ENCODE measurements around the gene MLXIP.

The MLXIP gene

DNA sequence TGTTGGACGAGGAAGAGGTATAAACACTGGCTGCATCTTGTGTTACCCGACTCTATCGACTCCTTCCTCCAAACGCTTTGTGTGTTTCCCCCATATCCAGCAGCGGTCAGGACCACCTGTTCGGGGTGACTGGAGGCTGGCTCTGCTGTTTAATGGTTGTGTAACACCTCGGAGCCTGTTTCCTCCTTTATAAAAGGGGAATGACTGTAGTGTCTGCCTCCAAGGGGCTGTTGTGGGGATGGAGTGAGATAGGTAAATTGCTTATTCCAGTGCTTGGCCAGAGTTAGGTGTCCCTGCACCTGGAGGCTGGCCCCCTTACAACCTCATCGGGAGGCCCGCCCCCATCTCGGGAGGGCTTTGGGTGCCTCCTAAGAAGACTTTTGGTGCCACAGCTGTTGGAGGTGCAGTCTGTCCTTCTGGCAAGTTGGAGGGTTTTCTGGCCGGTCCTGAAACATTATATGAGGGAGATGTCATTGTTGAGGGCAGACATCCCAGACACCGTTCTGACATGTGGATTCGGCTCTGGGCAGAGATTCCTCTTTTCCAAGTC is 1.1 kb downstream of the MLXIP start:
- DNase-seq = peak in 1 of 2 experiments; percentile 17

DNA sequence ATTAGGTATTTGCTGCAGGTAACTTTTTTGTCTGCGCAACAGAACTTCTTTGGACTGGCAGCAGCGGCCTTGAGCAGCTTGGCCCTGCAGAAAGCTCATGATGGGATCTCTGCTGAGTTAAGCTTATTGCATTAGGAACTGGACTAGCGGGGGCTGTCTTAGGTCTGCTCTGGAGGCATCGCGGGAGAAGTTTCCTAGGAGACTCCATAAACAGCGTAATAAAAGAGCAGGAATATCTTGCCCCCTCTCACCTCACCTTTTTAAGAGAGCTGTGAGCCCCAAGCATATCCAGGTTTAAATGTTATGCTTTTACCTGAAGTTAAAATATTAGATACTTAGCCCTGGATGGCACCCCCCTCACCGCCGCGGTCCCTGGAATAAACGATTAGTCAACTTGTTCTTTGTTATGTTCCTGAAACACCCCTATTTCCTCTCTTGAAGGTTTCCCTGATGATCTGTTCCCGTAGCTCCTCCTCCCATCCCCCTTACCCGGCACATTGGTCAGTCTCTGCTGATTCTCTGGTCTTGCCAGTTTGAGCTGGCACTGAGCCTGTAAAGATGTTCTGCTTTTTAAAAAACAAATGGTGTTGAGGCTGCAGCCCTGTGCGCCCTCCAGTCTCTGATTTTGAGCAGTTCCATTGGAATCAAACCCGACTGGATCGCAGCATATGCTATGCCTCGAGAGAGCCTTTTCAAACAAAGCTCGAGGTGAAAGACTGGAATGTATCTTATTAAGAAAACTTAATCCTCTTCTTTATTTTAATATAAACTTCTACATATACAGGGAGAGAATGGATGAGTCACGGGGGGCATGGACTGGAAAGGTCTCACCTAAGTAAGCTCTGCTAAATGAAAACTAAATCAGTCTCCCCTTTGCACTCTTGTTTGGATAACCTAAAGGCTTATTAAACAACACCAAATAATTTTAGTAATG is 1.9 kb downstream of the MLXIP start:
- peak in 1 of 2 experiments; percentile 12 for DNase-seq

DNA sequence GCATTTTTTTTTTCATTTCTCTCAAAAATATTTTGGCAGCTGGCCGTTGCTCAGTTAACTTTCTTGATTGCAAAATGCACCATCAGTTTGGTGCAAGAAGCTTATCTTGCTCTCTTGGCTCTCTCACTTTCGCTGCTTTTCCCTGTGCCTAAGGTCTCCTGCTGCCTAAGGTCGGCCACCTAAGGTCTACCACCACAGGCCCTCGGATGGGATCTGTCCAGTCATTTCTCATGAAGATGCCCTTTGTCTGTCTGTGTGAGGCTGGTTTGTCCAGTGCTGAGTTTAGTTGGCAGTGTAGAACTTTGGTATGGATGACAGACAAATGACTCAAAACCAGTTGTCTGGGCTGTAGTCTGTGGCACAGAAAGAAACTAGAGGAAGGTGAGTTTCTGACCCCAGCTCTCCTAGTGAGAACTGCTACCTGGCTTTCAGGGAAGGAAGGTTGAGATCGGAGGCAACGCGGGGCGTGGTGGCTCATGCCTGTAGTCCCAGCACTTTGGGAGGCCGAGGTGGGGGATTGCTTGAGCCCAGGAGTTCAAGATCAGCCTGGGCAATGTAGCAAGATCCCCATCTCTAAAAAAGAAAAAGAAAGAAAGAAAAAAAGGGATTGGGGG is 2.6 kb downstream of the MLXIP start:
- DNase-seq = no peak

DNA sequence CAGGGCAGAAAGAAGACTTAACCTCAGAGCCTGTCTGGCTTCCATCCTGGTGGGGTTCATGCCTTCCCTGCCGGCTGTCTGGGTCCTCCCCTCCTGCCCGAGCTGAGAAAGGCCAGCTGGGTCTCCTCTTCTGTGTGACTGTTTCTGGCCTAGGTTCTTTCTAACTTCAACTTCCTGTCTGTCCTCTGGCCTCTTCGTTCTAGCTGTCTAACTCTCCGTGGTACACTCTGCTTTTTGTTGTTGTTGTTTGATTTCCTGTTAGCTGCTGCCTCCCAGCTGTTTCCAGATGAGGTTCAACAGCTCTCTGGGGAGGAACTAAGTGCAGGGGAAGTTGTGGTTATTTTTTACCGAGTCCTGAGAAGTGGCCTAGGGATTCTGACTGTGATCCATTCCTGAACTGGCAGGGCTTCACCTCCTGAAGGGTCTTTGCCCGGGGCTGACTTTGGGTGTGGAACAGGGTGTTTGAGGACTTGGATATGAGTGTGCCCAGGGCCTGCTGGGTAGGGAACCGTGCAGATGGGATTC is 3.2 kb downstream of the MLXIP start:
- peak in 1 of 2 experiments; percentile 32 for DNase-seq

DNA sequence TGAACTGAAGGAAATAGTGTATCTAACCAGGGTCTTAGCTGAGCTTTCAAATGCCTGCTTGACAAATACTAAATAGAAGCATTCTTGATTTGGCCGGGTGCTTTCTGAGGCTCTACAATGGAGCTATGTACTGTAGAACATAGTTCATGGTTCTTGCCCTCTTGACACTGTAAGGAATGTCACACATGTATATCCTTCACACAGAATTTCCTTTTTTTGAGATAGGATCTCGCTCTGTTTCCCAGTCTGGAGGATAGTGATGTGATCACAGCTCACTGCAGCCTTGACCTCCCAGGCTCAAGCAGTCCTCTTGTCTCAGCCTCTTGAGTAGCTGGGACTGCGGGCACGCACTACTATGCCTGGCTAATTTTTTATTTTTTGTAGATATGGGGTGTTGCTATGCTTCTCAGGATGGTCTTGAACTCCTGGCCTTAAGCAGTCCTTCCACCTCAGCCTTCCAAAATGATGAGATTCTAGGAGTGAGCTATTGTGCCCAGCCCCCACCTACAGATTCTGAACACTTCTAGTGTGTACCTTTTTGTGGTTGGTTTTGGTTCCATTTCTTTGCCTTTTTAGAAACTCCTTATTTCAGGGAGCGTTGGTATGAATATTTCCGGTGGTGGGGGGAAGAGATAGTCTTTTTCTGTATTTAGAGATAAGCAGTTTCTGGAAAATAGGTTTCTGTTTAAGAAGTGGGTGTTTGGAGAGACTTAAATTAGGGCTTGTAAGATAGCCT is 4.2 kb downstream of the MLXIP start:
- DNase-seq = no peak

DNA sequence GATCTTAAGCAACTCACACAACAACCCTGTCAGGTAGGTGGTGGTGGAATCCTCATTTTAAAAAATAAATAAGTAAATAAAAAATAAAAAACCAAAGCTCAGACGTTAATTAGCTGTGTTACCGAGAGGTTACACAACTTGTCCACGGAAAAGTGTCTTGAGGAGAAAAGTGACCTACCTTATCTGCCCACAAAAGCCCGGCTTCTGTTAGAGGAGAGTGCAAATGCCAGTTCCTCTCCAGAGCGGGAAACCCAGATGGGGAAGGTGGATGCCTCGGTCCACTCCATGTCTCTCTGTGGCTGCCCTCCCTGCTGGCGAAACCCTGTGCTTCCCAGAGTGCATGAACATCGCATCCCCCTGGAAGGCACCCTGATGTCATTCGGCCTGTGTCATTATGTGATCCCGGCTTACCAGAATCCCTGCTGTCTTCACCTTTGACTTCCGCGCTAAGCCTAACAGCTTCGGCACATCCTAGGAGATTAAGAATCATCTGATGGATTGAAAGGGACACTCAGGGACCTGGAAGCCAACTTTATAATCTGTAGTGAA is 6.4 kb downstream of the MLXIP start:
- no peak for DNase-seq

DNA sequence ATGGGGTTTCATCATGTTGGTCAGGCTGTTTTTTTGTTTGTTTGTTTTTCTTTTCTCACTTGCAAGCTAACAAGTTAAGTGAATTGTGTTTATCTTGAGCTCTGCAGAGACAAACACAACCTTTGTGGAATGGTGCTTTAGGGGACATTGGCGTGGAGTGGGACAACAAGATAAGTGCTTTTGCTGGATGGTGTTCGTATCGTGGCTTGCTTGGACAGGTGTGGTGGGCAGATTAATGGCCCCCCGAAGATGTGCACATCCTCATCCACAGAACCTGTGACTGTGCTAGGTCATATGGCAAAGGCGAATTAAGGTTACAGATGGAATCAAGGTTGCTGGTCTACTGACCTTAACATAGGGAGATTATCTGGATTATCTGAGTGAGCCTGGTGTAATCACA is 7.0 kb downstream of the MLXIP start:
- DNase-seq = no peak

DNA sequence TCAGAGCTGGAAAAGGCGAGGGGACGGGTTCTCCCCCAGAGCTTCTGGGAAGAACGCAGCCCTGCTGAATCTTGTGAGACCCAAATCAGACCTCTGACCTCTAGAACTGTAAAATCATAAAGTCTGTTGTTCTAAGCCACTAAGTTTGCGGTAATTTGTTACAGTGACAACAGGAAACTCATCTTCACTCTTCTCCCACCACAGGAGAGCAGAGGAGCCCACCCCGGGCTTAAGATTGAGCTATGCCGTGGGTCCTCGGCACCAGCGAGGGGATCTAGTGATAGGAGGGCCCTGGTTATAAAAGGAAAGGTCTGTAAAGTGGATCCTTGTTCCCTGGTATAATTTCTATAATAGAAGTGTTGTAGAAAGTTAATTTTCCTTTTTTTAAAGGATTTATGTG is 7.6 kb downstream of the MLXIP start:
- DNase-seq = no peak

DNA sequence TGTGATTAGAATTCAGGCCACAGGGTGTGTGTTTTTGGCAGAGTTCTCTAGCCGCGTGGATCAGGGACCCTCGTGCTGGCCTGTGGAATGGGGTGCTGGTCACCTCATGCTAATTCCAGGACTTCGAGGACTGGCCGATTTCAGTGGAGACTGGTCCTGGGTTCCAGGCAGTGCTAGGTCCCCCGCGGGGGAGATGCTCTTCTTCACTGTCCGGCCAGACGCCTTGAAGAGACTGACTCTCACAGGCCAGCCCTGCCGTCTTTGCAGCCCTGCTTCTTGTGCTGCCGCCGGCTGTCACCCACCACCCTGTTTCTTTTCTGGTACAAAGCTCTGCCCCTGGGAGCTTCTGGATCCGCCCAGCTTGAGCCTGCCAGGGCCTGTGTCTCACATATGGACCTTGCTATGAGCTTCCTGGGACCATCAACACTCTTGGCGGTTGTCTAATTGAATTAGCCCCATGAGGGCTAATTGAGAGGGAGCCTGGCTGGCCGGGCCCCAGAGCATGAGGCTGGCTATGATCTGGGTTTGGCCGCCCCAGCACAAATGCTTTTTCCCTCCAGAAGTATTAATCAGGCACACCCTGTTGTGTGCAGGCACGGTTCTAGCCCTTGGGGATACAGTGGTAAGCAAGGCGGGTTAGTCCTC is 8.2 kb downstream of the MLXIP start:
- no peak for DNase-seq

DNA sequence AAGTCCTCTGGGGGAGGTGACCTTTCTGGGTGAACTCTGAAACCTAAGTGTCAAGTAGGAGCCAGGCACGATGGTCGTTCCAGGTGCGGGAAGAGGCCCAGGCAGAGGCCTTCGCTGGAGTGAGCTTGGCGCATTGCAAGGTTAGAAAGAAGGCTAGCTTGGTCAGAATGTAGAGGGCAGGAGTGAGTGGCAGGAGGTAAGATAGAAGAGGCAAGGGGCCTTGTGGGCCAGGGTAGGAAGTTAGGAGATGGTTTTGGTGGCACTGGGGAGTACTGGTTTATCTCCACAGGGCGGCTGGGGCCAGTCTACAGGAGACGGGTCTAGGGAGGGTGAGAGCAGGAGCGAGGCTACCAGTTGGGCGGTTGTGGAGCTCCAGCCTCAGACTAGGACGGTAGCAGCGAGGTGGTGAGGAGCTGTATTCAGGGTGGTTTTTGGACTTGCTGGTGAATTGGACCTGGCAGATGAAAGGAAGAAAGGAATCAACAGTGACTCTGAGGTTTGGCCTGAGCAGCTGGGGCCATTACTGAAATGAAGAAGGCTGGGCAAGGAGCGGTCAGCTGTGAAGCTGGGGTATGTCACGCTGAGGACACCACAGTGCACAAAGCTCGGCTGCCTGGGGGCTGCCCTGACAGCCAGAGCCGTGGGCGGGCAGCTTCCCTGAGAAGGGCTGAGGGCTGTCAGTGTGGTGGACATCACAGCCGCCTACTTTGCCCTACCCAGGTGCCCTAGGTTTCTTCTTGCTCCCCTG is 9.0 kb downstream of the MLXIP start:
- no peak for DNase-seq

DNA sequence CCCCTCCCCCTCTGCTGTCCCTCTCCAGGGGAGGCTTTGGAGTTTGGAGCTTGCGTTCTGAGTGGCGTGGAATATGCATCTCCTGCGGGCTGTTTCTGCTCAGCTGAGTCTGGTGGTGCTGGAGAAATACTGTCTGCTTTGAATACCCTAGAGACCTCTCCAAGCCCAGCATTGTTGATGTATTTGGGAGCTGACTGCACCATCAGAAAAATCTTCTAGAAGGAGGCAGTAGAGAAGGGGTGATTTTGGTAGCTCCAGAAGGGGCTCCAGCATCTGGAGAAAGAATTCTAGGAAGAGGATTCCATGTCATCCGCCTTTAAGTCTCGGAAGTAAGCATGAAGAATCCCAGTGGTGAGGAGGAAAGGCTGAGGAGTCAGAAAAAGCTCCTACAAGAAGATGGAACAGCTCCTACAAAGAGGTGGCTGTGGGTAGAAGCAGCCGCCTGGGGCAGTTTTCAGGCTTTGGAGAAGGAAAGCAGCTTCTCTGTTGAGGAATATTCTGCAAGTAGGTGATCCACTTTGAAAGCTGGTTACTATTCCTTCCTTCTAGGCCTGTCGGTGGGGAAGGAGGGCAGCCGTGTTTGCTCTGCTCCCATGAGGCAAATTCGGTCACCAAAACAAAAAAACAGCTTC is 9.7 kb downstream of the MLXIP start:
- DNase-seq = no peak

DNA sequence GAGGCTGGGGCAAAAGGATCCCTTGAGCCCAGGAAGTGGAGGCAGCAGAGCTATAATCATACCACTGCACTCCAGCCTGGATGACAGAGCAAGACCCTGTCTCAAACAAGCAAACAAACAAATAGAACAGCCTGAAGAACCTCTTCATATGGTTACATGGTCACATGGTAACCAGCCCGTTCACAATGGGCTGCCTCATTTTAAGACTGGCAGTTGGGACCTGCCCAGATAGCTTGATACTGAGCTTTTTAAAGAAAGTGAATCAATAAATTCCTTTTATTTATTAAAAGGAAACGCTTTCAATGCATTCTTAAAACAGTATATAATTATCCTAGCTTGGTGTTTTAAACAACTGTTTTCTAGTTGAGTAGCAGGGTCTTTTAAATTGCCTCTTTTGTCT is 10.5 kb downstream of the MLXIP start:
- no peak for DNase-seq

DNA sequence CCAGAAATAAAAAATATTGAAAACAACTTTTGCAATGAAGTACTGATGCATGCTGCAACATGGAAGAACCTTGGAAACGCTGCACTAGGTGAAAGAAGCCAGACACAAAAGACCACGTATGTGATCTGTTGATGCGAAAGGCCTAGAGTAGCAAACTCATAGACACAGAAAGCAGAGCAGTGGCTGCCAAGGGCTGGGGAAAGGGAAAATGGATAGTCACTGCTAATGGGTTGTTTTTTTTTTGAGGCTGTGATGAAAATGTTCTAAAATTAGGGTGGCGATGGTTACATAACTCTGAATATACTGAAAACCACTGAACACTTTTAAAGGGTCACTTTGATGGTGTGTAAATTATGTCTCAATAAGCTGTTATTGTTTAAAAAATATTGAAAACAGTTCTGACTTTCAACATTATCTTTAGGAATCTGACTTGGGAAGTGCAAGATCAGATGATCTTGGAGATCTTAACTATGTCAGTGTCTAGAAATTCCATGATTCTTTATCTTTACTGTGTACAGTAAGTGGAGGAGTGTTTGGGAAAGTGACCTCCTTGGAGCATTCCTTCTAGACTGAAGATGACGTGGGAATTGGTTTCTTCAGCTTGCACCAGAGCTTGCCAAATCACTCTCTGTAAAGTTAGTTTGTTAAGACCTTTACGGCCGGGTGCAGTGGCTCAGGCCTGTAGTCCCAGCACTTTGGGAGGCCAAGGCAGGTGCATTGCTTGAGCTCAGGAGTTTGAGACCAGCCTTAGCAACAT is 12.4 kb downstream of the MLXIP start:
- DNase-seq = no peak

DNA sequence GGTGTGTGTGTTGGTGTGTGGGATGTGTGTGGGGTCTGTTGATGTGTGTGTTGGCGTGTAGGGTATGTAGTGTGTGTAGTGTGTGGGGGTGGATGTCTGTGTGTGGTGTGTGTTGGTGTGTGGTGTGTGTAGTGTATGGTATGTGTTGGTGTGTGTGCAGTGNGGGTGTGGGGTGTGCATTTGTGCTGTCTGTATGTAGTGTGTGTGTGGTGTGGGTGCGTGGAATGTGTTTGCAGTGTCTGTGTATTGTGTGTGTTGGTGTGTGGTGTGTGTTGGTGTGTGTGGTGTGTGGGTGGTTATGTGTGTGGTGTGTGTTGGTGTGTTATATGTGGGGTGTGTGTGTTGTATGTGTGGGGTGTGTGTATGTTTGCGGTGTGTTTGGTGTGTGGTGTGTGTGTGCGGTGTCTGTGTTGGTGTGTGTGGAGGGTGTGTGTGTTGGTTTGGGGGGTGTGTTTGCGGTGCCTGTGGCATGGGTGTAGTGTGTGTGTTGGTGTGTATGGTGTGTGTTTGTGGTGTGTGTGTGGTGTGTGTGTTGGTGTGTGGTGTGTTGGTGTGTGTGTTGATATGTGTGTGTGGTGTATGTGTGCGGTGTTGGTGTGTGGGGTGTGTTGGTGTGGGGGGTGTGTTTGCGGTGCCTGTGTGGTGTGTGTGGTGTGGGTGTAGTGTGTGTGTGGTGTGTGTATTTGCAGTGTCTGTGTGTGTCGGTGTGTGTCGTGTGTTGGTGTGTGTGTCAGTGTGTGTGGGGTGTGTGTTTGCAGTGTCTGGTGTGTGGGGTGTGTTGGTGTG is 14.7 kb downstream of the MLXIP start:
- no peak for DNase-seq

DNA sequence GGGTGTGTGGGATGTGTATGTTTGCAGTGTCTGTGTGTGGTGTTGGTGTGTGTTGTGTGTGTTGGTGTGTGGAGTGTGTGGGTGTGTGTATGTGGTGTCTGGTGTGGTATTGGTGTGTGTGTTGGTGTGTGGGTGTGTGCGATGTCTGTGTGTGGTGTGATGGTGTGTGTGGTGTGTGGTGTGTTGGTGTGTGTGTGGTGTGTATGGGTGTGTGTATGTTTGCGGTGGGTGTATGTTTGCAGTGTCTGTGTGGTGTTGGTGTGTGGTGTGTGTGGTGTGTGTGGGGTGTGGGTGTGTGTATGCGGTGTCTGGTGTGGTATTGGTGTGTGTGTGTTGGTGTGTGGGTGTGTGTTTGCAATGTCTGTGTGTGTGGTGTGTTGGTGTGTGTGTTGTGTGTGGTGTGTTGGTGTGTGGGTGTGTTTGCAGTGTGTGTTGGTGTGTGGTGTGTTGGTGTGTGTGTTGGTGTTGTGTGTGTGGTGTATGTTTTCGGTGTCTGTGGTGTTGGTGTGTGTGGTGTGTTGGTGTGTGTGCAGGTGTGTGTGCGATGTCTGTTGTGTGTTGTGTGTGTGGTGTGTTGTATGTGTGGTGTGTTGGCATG is 15.7 kb downstream of the MLXIP start:
- DNase-seq = no peak

DNA sequence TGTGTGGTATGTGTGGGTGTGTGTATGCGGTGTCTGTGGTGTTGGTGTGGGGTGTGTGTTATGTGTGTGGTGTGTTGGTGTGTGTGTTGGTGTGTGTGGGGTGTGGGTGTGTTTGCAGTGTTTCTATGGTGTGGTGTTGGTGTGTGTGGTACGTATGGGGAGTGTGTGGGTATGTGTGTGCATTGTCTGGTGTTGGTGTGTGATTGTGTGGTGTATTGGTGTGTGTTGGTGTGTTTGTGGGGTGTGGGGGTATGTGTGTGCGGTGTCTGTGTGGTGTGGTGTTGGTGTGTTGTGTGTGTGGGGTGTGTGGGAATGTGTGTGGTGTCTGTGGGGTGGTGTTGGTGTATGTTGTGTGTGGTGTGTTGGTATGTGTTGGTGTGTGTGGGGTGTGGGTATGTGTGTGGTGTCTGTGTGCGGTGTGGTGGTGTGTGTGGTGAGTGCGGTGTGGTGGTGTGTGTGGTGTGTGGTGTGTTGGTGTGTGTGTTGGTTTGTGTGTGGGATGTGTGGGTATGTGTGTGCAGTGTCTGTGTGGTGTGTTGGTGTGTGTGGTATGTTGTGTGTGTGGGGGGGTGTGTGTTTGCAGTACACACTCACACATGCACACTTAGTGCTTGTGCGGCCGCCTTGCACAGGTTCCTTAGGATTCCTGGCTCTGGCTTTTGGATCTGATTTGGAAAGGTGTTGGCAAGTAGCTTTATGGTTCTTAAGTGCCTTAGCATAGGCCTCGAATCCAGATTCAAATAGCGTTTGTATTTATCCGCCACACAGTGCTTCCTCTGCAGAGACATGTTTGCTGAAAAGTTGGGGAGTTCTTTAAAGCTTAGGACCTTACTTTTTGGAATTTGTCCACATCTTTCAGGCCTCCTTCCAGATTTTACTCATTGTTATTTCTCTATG is 16.4 kb downstream of the MLXIP start:
- peak in 1 of 2 experiments; percentile 23 for DNase-seq

DNA sequence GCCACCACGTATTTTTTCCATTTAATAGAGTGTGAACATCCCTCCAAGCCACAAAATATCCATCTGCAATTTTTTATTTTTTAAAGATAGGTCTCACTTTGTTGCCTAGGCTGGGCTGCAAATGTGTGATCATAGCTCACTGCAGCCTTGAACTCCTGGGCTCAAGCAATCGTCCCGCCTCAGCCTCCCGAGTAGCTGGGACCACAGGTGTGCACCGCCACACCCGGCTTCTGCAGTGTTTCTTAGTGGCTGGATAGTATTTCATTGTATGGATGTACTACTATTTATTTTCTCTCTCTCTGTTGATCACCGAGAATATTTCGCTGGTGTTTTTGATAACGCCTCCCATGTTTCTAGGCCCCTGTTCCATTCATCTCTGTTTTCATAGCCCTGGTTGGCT is 17.5 kb downstream of the MLXIP start:
- DNase-seq = no peak

DNA sequence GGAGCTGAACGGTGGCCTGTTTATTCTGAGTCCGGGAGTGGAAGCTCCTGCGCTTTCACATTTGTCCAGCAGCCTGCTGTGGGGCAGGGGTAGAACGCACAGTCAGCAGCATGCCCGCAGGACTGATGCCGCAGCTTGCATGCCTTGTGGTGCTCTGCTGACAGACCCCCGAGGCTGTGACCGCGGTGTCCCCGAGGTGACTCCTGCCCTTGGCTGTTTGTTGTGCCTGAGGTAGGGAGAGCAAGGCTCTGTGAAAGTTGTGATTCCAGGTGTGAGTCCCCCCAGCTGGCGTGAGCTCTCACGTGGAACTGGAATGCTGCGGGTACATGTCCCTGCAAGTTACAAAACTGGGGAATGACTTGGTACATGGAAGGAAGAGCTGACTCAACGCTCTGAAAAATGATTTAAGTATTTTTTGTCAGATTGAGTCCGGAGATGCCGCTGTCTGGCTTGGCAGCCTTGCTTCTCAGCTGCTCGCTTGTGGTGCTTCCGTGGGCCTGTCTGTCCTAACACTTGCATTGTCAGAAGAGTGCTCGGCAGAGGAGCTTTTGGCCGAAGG is 18.1 kb downstream of the MLXIP start:
- no peak for DNase-seq
